Epithelial cell of proximal tubule (primary cell): ENCODE data around the gene KCNJ10. TPM values are rescaled to one million over a fixed set of nuclear protein-coding genes. Genes with fewer than 3 reads are reported as not detected.

Experiments used
- DNase-seq: peaks from one replicate; pipeline ENCODE4 v3.0.0-alpha.2; 2011; ENCODE audit warnings: low read depth
- H3K4me3 ChIP-seq: 2 replicates; pipeline ENCODE4 v1.5.1; 2011; ENCODE audit warnings: low read depth, mild to moderate bottlenecking, low read length
- CTCF ChIP-seq: conservative IDR thresholded peaks from 2 replicates; pipeline ENCODE4 v1.5.1; 2012; ENCODE audit warnings: low read depth, mild to moderate bottlenecking, low read length
- total RNA-seq: library from RNA; depleted of rRNA; stranded (reverse); fragments of >200 nt; gene quantifications from 2 replicates; pipeline ENCODE4 v1.2.3, GENCODE V29; 2015

The KCNJ10 gene
- total RNA-seq, 1 donor from 2014 or later, result not detected

- DNase-seq, result no peak
- no peak overlapping the region for H3K4me3 ChIP-seq
- no peak for TF ChIP-seq CTCF
These were observed 47.3 kb downstream of the KCNJ10 start for GRCh38 chr1:160022330-160023310.

GRCh38 chr1:160021376-160022074 is 48.4 kb downstream of the KCNJ10 start:
- H3K4me3 ChIP-seq, result no peak overlapping the region
- no peak for TF ChIP-seq CTCF
- no peak for DNase-seq

GRCh38 chr1:160020196-160020595 is 49.8 kb downstream of the KCNJ10 start:
- TF ChIP-seq CTCF, result no peak
- H3K4me3 ChIP-seq, result no peak overlapping the region
- DNase-seq, result no peak

GRCh38 chr1:160018900-160019299 is 51.1 kb downstream of the KCNJ10 start:
- H3K4me3 ChIP-seq, result no peak overlapping the region
- TF ChIP-seq CTCF, result no peak
- no peak for DNase-seq

- DNase-seq, result no peak
- no peak for TF ChIP-seq CTCF
- no peak overlapping the region for H3K4me3 ChIP-seq
These were observed 51.6 kb downstream of the KCNJ10 start for GRCh38 chr1:160018347-160018746.

- no peak for DNase-seq
- TF ChIP-seq CTCF, result no peak
- H3K4me3 ChIP-seq, result no peak overlapping the region
These were observed 52.4 kb downstream of the KCNJ10 start for GRCh38 chr1:160017592-160017991.
